Endothelial cell (in vitro differentiated cells): Measurements from ENCODE around the gene GSK3B. TPM values are rescaled to one million over a fixed set of nuclear protein-coding genes. Genes with fewer than 3 reads are reported as not detected.

Source experiments
- DNase-seq: peaks from one replicate; pipeline ENCODE4 v3.0.0; 2021; ENCODE audit warnings: low spot score
- H3K27ac Mint-ChIP-seq: one replicate; pipeline ENCODE4 v1.8.0; 2021; ENCODE audit warnings: mixed read lengths, inconsistent platforms; ENCODE audit not compliant: unreplicated experiment
- H3K27me3 Mint-ChIP-seq: one replicate; pipeline ENCODE4 v1.8.0; 2021; ENCODE audit warnings: mild to moderate bottlenecking, moderate library complexity, mixed read lengths, inconsistent platforms; ENCODE audit not compliant: unreplicated experiment
- H3K36me3 Mint-ChIP-seq: one replicate; pipeline ENCODE4 v1.8.0; 2021; ENCODE audit warnings: mild to moderate bottlenecking, low read depth, mixed read lengths, inconsistent platforms; ENCODE audit not compliant: unreplicated experiment
- H3K4me1 Mint-ChIP-seq: one replicate; pipeline ENCODE4 v1.8.0; 2021; ENCODE audit warnings: mild to moderate bottlenecking, mixed read lengths, inconsistent platforms; ENCODE audit not compliant: unreplicated experiment
- H3K4me3 Mint-ChIP-seq: one replicate; pipeline ENCODE4 v1.8.0; 2021; ENCODE audit warnings: mild to moderate bottlenecking, mixed read lengths, inconsistent platforms; ENCODE audit not compliant: unreplicated experiment
- H3K9me3 Mint-ChIP-seq: one replicate; pipeline ENCODE4 v1.8.0; 2021; ENCODE audit warnings: mixed read lengths, inconsistent platforms; ENCODE audit not compliant: unreplicated experiment
- total RNA-seq: library from RNA; stranded (reverse); fragmentation: NEBNext Ultra II Directional; extraction: Animal tissue kit (Norgen Biotek cat#: 25700); gene quantifications from one replicate; pipeline ENCODE4 v1.2.1, GENCODE V29; 2021; ENCODE audit not compliant: unreplicated experiment
- TF ChIP-seq, protein P1 (sequence below): fragments of 200-600 bp; sonication (generic); IDR thresholded peaks from one replicate; pipeline ENCODE4 v1.5.0; 2021; ENCODE audit warnings: antibody characterized with exemption; ENCODE audit not compliant: unreplicated experiment

Gene GSK3B
- total RNA-seq, 1 donor from 2014 or later, result 78.6 TPM

DNA sequence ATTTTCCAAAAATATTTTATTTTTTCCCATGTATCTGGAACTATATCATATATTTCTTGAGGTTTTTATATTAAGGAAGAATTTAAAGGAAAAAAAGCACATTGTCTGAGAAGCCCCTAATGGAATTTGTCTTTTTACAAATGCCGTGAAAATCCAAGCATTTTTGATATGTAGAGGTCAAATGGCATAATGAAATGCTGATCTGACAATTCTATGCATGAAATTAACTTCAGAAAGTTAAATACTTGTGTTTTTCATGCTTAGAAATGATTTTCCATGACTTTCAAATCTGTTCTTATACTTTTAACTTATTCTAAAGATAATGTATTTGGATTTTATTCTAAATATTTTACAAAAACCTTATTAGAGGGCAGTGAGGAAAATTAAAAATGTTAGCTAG lies 193.1 kb downstream of the GSK3B start:
- no peak overlapping the region for H3K4me3 Mint-ChIP-seq
- H3K27me3 Mint-ChIP-seq, result no peaks in the 10 kb centered on the region
- no peaks in the 10 kb centered on the region for H3K4me1 Mint-ChIP-seq
- H3K9me3 Mint-ChIP-seq, result no peaks in the 10 kb centered on the region
- H3K36me3 Mint-ChIP-seq, result peaks cover 4% of the 10 kb centered on the region
- TF ChIP-seq, protein P1, sequence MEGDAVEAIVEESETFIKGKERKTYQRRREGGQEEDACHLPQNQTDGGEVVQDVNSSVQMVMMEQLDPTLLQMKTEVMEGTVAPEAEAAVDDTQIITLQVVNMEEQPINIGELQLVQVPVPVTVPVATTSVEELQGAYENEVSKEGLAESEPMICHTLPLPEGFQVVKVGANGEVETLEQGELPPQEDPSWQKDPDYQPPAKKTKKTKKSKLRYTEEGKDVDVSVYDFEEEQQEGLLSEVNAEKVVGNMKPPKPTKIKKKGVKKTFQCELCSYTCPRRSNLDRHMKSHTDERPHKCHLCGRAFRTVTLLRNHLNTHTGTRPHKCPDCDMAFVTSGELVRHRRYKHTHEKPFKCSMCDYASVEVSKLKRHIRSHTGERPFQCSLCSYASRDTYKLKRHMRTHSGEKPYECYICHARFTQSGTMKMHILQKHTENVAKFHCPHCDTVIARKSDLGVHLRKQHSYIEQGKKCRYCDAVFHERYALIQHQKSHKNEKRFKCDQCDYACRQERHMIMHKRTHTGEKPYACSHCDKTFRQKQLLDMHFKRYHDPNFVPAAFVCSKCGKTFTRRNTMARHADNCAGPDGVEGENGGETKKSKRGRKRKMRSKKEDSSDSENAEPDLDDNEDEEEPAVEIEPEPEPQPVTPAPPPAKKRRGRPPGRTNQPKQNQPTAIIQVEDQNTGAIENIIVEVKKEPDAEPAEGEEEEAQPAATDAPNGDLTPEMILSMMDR, result no peak
- no peak for DNase-seq
- H3K27ac Mint-ChIP-seq, result no peak overlapping the region

DNA sequence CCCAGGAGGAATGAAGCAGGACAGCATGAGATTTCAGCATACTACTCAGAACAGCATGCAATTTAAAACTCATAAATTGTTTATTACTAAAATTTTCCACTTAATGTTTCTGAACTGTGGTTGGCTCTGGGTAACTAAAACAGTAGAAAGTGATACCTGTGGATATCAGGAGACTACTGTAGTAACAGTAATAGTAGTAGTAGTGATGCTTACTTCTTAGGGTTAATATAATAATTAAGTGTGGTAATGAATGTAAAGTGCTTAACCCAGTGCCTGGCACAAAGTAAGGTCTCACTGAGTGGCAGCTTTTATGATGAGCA lies 195.1 kb downstream of the GSK3B start:
- no peak overlapping the region for H3K4me3 Mint-ChIP-seq
- no peaks in the 10 kb centered on the region for H3K9me3 Mint-ChIP-seq
- H3K4me1 Mint-ChIP-seq, result no peaks in the 10 kb centered on the region
- DNase-seq, result no peak
- H3K36me3 Mint-ChIP-seq, result no peaks in the 10 kb centered on the region
- H3K27me3 Mint-ChIP-seq, result no peaks in the 10 kb centered on the region
- no peak overlapping the region for H3K27ac Mint-ChIP-seq
- TF ChIP-seq, protein P1, result no peak

DNA sequence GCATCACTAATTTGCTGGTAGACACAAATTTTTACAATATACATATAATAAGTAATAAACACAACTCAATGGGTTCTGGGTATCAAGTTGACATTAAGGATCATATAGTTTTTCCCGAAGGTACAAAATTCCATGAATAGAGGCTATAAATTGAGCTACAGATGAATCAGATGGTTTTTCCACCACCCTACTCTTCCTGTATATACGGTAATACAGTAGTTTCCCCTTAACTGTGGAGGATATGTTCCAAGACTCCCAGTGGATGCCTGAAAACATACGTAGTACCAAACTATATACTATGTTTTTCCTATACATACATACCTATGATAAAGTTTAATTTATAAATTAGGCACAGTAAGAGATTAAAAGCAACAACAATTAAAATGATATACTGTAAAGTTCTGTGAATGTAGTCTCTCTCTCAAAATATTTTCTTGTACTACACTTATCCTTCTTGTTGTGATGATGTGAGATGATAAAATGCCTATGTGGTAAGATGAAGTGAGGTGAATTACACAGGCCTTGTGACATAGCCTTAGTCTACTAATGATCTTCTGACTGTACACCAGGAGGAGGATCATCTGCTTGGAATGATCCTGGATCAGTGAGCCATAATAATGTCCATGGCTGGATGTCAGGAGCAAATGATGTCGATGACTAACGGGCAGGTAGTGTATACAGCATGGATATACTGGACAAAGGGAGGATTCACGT lies 195.6 kb downstream of the GSK3B start:
- TF ChIP-seq, protein P1, result no peak
- H3K27me3 Mint-ChIP-seq, result no peaks in the 10 kb centered on the region
- H3K4me3 Mint-ChIP-seq, result no peak overlapping the region
- H3K4me1 Mint-ChIP-seq, result no peaks in the 10 kb centered on the region
- no peak for DNase-seq
- H3K36me3 Mint-ChIP-seq, result no peaks in the 10 kb centered on the region
- no peaks in the 10 kb centered on the region for H3K9me3 Mint-ChIP-seq
- H3K27ac Mint-ChIP-seq, result no peak overlapping the region

DNA sequence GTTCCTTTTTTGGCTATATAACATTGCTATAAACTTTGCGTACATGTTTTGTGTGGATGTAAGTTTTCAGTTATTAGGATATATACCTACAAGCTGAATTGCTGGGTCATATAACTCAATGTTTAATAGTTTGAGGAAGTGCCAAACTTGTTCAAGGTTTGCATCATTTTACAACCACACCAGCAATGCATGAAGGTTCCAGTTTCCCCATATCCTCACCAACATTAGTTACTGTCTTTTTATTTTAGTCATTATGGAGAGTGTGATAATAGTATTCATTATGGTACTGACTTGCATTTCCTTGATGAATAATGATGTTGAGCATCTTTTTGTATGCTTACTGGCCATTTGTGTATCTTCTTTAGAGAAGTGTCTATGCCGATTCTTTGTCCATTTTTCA lies 200.1 kb downstream of the GSK3B start:
- TF ChIP-seq, protein P1, result no peak
- H3K4me1 Mint-ChIP-seq, result peaks cover 2% of the 10 kb centered on the region
- no peak overlapping the region for H3K27ac Mint-ChIP-seq
- H3K4me3 Mint-ChIP-seq, result no peak overlapping the region
- DNase-seq, result no peak
- peaks cover 11% of the 10 kb centered on the region for H3K36me3 Mint-ChIP-seq
- no peaks in the 10 kb centered on the region for H3K27me3 Mint-ChIP-seq
- no peaks in the 10 kb centered on the region for H3K9me3 Mint-ChIP-seq

DNA sequence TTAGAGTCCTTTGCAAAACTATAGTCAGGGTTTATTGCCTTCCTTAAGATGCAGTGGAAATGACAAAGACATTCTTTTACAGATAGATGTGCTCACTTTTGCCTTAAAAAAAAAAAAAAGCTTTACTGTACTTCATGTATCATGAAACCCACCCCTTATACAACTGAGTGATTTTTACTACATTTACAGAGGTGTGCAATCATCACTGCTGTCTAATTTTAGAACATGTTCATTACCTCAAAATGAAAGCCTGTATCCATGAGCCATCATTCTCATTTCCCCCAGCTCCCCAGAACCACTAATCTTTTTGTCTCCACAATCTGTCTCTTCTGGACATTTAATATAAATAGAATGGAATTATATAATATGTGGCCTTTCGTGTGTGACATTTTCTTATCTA lies 200.5 kb downstream of the GSK3B start:
- no peak for DNase-seq
- TF ChIP-seq, protein P1, result no peak
- Mint-ChIP-seq H3K36me3 (peaks cover 15% of the 10 kb centered on the region), H3K9me3 (no peaks in the 10 kb centered on the region), H3K4me3 (no peak overlapping the region), H3K27ac (no peak overlapping the region), H3K27me3 (no peaks in the 10 kb centered on the region), H3K4me1 (peaks cover 2% of the 10 kb centered on the region)
